ENCODE data around the gene DERL3. TPM values are rescaled to one million over a fixed set of nuclear protein-coding genes. Genes with fewer than 3 reads are reported as not detected.

DERL3 gene
- total and polyA plus RNA-seq, 2 of the 13 experiments (the other 11 are each of a cell fraction or from before 2014, with no cell fraction given) = not detected

- TF ChIP-seq ZMYM4 (CRISPR knock-in tag; IDR thresholded peaks at IDR 0.05) (no peak), SRSF1 (optimal IDR thresholded peaks at IDR 0.05; ENCODE audit: low read depth, low read length) (no peak), ZNF800 (CRISPR knock-in tag; IDR thresholded peaks at IDR 0.05) (peak; percentile 43; the same call in 1 of the 2 replicates), IRF2 (CRISPR knock-in tag; IDR thresholded peaks at IDR 0.05) (no peak), SIX4 (CRISPR knock-in tag; IDR thresholded peaks at IDR 0.05) (no peak), PAF1 (CRISPR knock-in tag; IDR thresholded peaks at IDR 0.05) (no peak), FOXC1 (CRISPR knock-in tag; IDR thresholded peaks at IDR 0.05; ENCODE audit: borderline replicate concordance) (no peak), KLF16 (CRISPR knock-in tag; IDR thresholded peaks at IDR 0.05) (no peak), CBFB (CRISPR knock-in tag; IDR thresholded peaks at IDR 0.05) (no peak), ZSCAN12 (CRISPR knock-in tag; IDR thresholded peaks at IDR 0.05) (no peak), NFYB (CRISPR knock-in tag; IDR thresholded peaks at IDR 0.05) (no peak), GATA4 (IDR thresholded peaks at IDR 0.05; ENCODE audit: borderline replicate concordance, low read depth) (no peak), ZNF839 (CRISPR knock-in tag; IDR thresholded peaks at IDR 0.05; ENCODE audit: borderline replicate concordance) (no peak), PLRG1 (conservative IDR thresholded peaks at IDR 0.05) (no peak), PPARG (CRISPR knock-in tag; conservative IDR thresholded peaks at IDR 0.05) (peak; percentile 67), TBX2 (CRISPR knock-in tag; IDR thresholded peaks at IDR 0.05; ENCODE audit: borderline replicate concordance) (no peak; the same call in 1 of the 2 replicates), CREB1 (IDR thresholded peaks at IDR 0.05) (no peak), CREB1 (CRISPR knock-in tag; IDR thresholded peaks at IDR 0.05) (no peak)
- TF ChIP-seq, protein P1, sequence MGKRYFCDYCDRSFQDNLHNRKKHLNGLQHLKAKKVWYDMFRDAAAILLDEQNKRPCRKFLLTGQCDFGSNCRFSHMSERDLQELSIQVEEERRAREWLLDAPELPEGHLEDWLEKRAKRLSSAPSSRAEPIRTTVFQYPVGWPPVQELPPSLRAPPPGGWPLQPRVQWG (CRISPR knock-in tag; IDR thresholded peaks at IDR 0.05; ENCODE audit: borderline replicate concordance, low read depth) = no peak
- TF ChIP-seq, protein P2, sequence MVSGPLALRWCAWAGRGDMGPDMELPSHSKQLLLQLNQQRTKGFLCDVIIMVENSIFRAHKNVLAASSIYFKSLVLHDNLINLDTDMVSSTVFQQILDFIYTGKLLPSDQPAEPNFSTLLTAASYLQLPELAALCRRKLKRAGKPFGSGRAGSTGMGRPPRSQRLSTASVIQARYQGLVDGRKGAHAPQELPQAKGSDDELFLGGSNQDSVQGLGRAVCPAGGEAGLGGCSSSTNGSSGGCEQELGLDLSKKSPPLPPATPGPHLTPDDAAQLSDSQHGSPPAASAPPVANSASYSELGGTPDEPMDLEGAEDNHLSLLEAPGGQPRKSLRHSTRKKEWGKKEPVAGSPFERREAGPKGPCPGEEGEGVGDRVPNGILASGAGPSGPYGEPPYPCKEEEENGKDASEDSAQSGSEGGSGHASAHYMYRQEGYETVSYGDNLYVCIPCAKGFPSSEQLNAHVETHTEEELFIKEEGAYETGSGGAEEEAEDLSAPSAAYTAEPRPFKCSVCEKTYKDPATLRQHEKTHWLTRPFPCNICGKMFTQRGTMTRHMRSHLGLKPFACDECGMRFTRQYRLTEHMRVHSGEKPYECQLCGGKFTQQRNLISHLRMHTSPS (CRISPR knock-in tag; IDR thresholded peaks at IDR 0.05; ENCODE audit: low read depth) = no peak
- TF ChIP-seq, protein P3, sequence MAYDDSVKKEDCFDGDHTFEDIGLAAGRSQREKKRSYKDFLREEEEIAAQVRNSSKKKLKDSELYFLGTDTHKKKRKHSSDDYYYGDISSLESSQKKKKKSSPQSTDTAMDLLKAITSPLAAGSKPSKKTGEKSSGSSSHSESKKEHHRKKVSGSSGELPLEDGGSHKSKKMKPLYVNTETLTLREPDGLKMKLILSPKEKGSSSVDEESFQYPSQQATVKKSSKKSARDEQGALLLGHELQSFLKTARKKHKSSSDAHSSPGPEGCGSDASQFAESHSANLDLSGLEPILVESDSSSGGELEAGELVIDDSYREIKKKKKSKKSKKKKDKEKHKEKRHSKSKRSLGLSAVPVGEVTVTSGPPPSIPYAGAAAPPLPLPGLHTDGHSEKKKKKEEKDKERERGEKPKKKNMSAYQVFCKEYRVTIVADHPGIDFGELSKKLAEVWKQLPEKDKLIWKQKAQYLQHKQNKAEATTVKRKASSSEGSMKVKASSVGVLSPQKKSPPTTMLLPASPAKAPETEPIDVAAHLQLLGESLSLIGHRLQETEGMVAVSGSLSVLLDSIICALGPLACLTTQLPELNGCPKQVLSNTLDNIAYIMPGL (CRISPR knock-in tag; IDR thresholded peaks at IDR 0.05; ENCODE audit: borderline replicate concordance in 1 of 2, low read depth in 1 of 2) = no peak
- TF ChIP-seq, protein P4, sequence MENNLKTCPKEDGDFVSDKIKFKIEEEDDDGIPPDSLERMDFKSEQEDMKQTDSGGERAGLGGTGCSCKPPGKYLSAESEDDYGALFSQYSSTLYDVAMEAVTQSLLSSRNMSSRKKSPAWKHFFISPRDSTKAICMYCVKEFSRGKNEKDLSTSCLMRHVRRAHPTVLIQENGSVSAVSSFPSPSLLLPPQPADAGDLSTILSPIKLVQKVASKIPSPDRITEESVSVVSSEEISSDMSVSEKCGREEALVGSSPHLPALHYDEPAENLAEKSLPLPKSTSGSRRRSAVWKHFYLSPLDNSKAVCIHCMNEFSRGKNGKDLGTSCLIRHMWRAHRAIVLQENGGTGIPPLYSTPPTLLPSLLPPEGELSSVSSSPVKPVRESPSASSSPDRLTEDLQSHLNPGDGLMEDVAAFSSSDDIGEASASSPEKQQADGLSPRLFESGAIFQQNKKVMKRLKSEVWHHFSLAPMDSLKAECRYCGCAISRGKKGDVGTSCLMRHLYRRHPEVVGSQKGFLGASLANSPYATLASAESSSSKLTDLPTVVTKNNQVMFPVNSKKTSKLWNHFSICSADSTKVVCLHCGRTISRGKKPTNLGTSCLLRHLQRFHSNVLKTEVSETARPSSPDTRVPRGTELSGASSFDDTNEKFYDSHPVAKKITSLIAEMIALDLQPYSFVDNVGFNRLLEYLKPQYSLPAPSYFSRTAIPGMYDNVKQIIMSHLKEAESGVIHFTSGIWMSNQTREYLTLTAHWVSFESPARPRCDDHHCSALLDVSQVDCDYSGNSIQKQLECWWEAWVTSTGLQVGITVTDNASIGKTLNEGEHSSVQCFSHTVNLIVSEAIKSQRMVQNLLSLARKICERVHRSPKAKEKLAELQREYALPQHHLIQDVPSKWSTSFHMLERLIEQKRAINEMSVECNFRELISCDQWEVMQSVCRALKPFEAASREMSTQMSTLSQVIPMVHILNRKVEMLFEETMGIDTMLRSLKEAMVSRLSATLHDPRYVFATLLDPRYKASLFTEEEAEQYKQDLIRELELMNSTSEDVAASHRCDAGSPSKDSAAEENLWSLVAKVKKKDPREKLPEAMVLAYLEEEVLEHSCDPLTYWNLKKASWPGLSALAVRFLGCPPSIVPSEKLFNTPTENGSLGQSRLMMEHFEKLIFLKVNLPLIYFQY (CRISPR knock-in tag; IDR thresholded peaks at IDR 0.05; ENCODE audit: borderline replicate concordance) = 0 out of 2 replicates have a peak, but pooled peaks have one; percentile 14
Observed at GRCh38 chr22:23789638-23790037, 49.2 kb downstream of the DERL3 start (continued).
